A673 (cell line): ENCODE data around the gene F8.

Experiments
- EZH2 ChIP-seq: fragments of 200-600 bp; sonication (generic); IDR thresholded peaks from 2 replicates; pipeline ENCODE4 v1.6.1; 2017; ENCODE audit warnings: borderline replicate concordance, low read depth, mild to moderate bottlenecking, mixed read lengths, antibody characterized with exemption, low read length; ENCODE audit not compliant: poor library complexity, severe bottlenecking
- TF ChIP-seq, protein P1 (sequence below): fragments of 300-800, 200-600 bp; sonication (generic); conservative IDR thresholded peaks from 2 replicates; pipeline ENCODE4 v1.5.1; 2017; ENCODE audit warnings: low read depth, mild to moderate bottlenecking, antibody characterized with exemption, low read length, moderate library complexity, mixed read lengths

DNA sequence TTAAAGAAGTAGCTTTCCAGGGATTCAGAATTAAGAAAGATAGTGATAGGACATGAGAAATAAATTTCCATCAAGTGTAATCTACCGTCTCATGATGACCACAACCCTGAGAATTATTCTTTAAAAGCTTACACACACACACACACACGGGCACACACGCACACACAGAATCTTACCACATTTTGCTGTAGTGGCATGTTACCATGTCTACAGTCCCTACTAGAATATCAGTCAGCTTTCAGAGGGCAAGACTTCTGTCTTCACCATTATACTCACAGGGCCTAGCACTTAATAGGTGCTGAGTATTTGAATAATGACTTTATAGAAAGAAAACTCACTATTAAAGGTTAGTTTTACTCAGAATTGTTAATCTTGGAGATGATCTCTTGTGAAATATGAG, 33.0 kb upstream of the F8 start:
- TF ChIP-seq, protein P1, sequence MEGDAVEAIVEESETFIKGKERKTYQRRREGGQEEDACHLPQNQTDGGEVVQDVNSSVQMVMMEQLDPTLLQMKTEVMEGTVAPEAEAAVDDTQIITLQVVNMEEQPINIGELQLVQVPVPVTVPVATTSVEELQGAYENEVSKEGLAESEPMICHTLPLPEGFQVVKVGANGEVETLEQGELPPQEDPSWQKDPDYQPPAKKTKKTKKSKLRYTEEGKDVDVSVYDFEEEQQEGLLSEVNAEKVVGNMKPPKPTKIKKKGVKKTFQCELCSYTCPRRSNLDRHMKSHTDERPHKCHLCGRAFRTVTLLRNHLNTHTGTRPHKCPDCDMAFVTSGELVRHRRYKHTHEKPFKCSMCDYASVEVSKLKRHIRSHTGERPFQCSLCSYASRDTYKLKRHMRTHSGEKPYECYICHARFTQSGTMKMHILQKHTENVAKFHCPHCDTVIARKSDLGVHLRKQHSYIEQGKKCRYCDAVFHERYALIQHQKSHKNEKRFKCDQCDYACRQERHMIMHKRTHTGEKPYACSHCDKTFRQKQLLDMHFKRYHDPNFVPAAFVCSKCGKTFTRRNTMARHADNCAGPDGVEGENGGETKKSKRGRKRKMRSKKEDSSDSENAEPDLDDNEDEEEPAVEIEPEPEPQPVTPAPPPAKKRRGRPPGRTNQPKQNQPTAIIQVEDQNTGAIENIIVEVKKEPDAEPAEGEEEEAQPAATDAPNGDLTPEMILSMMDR: no peak
- TF ChIP-seq EZH2: no peak
